ENCODE data around the gene NTRK1. TPM values are rescaled to one million over a fixed set of nuclear protein-coding genes. Genes with fewer than 3 reads are reported as not detected.

NTRK1 gene
- total and polyA plus RNA-seq, 4 donors = 0.13 to 0.17 (median 0.14) TPM

DNA sequence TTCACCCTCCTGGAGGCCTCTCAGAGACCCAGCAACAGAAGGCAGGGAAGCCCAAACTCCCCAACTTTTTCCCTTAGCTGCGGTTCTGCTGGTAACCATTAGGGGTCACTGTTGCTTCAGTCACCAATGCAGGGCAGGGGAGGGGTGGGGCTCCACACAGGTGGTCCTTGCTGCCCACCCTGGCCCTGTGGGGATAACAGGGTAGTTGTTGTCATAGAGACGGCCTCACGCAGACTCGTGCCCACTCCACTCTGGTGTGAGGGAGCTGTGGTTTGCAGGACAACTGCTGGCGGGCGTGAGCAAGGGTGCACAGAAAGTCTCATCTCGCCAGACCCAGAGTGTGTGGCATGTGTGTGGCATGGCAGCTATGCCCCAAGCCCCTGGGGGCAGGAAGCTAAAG, 21.7 kb upstream of the NTRK1 start:
- TF ChIP-seq, protein P1, sequence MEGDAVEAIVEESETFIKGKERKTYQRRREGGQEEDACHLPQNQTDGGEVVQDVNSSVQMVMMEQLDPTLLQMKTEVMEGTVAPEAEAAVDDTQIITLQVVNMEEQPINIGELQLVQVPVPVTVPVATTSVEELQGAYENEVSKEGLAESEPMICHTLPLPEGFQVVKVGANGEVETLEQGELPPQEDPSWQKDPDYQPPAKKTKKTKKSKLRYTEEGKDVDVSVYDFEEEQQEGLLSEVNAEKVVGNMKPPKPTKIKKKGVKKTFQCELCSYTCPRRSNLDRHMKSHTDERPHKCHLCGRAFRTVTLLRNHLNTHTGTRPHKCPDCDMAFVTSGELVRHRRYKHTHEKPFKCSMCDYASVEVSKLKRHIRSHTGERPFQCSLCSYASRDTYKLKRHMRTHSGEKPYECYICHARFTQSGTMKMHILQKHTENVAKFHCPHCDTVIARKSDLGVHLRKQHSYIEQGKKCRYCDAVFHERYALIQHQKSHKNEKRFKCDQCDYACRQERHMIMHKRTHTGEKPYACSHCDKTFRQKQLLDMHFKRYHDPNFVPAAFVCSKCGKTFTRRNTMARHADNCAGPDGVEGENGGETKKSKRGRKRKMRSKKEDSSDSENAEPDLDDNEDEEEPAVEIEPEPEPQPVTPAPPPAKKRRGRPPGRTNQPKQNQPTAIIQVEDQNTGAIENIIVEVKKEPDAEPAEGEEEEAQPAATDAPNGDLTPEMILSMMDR (IDR thresholded peaks at IDR 0.05; ENCODE audit: low read depth, low read length, missing input control) = peak; percentile 87
- TF ChIP-seq EGR1 (IDR thresholded peaks at IDR 0.05; ENCODE audit: low read depth in 2 of 2) (no peak), RAD21 (IDR thresholded peaks at IDR 0.05) (peak; percentile 92 to 93)

DNA sequence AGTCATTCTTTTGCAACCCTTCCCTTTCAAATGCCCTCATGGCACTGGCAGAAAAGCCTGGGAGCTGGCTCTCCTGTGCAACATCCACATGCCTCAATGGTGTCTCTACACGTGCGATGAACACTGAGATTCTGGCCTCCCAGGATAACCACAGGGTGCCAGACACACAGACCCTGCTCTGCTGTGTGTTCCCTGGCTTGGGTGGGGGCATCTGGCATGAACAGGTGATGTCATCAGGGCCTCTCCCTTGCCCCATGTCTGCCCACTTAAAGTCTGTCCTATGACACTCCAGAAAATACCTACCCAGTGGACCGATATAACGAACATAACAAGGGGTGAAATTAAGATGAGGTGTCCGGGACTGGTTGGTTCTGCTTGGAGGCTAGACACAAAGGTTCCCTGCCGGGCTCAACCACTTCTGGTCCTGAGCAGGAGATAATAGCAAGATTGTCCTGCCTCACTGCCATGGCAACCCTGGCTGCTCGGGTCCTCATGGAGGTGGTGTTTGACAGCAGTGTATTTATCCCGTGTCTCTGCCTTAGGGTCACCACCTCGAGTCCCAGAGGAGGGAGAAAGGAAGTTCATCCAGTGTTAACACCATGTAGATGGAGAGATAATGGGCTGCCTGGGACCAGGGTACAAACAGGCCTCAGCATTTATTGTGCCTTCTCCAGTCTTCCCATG, 21.1 kb upstream of the NTRK1 start:
- TF ChIP-seq FOXA1 (IDR thresholded peaks at IDR 0.05) = no peak
- TF ChIP-seq, protein P2, sequence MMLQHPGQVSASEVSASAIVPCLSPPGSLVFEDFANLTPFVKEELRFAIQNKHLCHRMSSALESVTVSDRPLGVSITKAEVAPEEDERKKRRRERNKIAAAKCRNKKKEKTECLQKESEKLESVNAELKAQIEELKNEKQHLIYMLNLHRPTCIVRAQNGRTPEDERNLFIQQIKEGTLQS (IDR thresholded peaks at IDR 0.05) = no peak
- Histone ChIP-seq H3K27ac (ENCODE audit: low read depth in 1 of 2, low read length in 2 of 2) (no peak overlapping the region), H3K27me3 (ENCODE audit: control insufficient read depth in 4 of 4, insufficient read depth in 4 of 4, low read length in 3 of 4) (peaks cover 0 to 5% (median 3%) of the 10 kb centered on the region in 4 donors), H3K4me1 (ENCODE audit: control insufficient read depth in 4 of 4, insufficient read depth in 4 of 4, low read length in 3 of 4) (no peaks in the 10 kb centered on the region), H3K4me3 (ENCODE audit: low read depth in 1 of 3, low read length in 3 of 3) (no peak overlapping the region), H3K36me3 (ENCODE audit: control insufficient read depth in 4 of 4, insufficient read depth in 3 of 4, low read depth in 1 of 4, low read length in 3 of 4) (no peaks in the 10 kb centered on the region), H3K9ac (ENCODE audit: low read depth in 1 of 2, low read length in 2 of 2) (no peak overlapping the region), H3K9me3 (ENCODE audit: control insufficient read depth in 4 of 4, low read length in 3 of 4) (no peaks in the 10 kb centered on the region)
- 37% methylated on average over 9 of the region's 9 CpGs for whole genome bisulfite sequencing
- no peak for DNase-seq (ENCODE audit: low spot score)

More for the DNA sequence above, 21.7 kb upstream of the NTRK1 start:
- Histone ChIP-seq H3K27ac (ENCODE audit: low read depth in 1 of 2, low read length in 2 of 2) (no peak overlapping the region), H3K27me3 (ENCODE audit: control insufficient read depth in 4 of 4, insufficient read depth in 4 of 4, low read length in 3 of 4) (peaks cover 0 to 4% (median 1%) of the 10 kb centered on the region in 4 donors), H3K9me3 (ENCODE audit: control insufficient read depth in 4 of 4, low read length in 3 of 4) (no peaks in the 10 kb centered on the region), H3K4me1 (ENCODE audit: control insufficient read depth in 4 of 4, insufficient read depth in 4 of 4, low read length in 3 of 4) (no peaks in the 10 kb centered on the region), H3K36me3 (ENCODE audit: control insufficient read depth in 4 of 4, insufficient read depth in 3 of 4, low read depth in 1 of 4, low read length in 3 of 4) (no peaks in the 10 kb centered on the region), H3K4me3 (ENCODE audit: low read depth in 1 of 3, low read length in 3 of 3) (no peak overlapping the region), H3K9ac (ENCODE audit: low read depth in 1 of 2, low read length in 2 of 2) (no peak overlapping the region)
- WGBS = 34% methylated on average over 7 of the region's 7 CpGs
- DNase-seq (ENCODE audit: low spot score) = peak; percentile 56

DNA sequence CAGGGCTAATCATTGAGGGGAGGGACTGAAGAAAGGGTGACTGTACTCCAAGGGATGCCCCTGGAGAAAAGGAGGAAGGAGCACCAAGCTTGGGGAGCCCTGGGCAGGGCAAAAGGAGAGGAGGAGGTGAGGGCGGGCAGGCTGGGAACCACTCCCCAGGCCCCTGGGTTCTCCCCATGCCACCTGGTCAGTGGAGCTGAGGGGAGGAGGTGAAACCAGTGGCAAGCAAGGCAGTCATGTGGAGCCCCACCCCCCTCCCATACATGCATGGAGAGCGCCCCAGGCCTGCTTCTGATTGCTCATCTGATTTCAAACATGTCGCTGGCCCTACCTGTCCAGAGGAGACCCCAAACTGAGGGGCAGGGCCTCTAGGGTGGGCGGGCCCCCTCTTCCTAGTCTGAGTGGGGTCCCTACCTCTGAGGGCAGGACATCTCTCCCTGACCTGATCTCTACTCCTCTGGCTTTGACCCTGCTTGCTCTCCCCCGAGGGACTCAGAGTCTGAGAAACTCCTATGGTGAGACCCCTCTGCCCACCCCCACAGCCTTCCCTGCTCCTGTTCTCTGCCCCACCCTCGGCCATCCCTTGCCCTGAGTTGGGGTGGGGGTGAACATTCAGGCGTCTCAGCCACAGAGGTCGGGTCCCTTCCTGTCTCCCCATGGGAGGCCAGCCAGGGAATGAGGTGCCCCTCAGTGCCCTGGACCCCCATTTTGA, 20.3 kb upstream of the NTRK1 start:
- no peak for DNase-seq (ENCODE audit: low spot score)
- peaks cover 0 to 8% (median 5%) of the 10 kb centered on the region in 4 donors for H3K27me3 ChIP-seq (ENCODE audit: control insufficient read depth in 4 of 4, insufficient read depth in 4 of 4, low read length in 3 of 4)
- H3K27ac ChIP-seq (ENCODE audit: low read depth in 1 of 2, low read length in 2 of 2) = no peak overlapping the region
- no peaks in the 10 kb centered on the region for H3K9me3 ChIP-seq (ENCODE audit: control insufficient read depth in 4 of 4, low read length in 3 of 4)
- H3K36me3 ChIP-seq (ENCODE audit: control insufficient read depth in 4 of 4, insufficient read depth in 3 of 4, low read depth in 1 of 4, low read length in 3 of 4) = no peaks in the 10 kb centered on the region
- WGBS = 55% methylated on average over 8 of the region's 8 CpGs
- H3K4me3 ChIP-seq (ENCODE audit: low read depth in 1 of 3, low read length in 3 of 3) = no peak overlapping the region
- H3K9ac ChIP-seq (ENCODE audit: low read depth in 1 of 2, low read length in 2 of 2) = no peak overlapping the region
- H3K4me1 ChIP-seq (ENCODE audit: control insufficient read depth in 4 of 4, insufficient read depth in 4 of 4, low read length in 3 of 4) = peaks cover 0 to 6% (median 4%) of the 10 kb centered on the region in 4 donors
- TF ChIP-seq FOXA1 (IDR thresholded peaks at IDR 0.05) (no peak), NR2F2 (IDR thresholded peaks at IDR 0.05) (no peak), SP1 (IDR thresholded peaks at IDR 0.05) (no peak), EGR1 (IDR thresholded peaks at IDR 0.05; ENCODE audit: low read depth in 2 of 2) (no peak), GABPA (IDR thresholded peaks at IDR 0.05 in 1 of 2, conservative IDR thresholded peaks at IDR 0.05 in 1 of 2) (no peak), RXRA (IDR thresholded peaks at IDR 0.05) (no peak), TAF1 (conservative IDR thresholded peaks at IDR 0.05) (no peak), RAD21 (IDR thresholded peaks at IDR 0.05) (no peak), FOXA2 (IDR thresholded peaks at IDR 0.05) (no peak)
- TF ChIP-seq, protein P3, sequence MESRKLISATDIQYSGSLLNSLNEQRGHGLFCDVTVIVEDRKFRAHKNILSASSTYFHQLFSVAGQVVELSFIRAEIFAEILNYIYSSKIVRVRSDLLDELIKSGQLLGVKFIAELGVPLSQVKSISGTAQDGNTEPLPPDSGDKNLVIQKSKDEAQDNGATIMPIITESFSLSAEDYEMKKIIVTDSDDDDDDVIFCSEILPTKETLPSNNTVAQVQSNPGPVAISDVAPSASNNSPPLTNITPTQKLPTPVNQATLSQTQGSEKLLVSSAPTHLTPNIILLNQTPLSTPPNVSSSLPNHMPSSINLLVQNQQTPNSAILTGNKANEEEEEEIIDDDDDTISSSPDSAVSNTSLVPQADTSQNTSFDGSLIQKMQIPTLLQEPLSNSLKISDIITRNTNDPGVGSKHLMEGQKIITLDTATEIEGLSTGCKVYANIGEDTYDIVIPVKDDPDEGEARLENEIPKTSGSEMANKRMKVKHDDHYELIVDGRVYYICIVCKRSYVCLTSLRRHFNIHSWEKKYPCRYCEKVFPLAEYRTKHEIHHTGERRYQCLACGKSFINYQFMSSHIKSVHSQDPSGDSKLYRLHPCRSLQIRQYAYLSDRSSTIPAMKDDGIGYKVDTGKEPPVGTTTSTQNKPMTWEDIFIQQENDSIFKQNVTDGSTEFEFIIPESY (IDR thresholded peaks at IDR 0.05) = no peak
- TF ChIP-seq, protein P4, sequence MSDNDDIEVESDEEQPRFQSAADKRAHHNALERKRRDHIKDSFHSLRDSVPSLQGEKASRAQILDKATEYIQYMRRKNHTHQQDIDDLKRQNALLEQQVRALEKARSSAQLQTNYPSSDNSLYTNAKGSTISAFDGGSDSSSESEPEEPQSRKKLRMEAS (IDR thresholded peaks at IDR 0.05) = no peak
- TF ChIP-seq, protein P1 (IDR thresholded peaks at IDR 0.05; ENCODE audit: low read depth, low read length, missing input control) = no peak
- TF ChIP-seq, protein P5, sequence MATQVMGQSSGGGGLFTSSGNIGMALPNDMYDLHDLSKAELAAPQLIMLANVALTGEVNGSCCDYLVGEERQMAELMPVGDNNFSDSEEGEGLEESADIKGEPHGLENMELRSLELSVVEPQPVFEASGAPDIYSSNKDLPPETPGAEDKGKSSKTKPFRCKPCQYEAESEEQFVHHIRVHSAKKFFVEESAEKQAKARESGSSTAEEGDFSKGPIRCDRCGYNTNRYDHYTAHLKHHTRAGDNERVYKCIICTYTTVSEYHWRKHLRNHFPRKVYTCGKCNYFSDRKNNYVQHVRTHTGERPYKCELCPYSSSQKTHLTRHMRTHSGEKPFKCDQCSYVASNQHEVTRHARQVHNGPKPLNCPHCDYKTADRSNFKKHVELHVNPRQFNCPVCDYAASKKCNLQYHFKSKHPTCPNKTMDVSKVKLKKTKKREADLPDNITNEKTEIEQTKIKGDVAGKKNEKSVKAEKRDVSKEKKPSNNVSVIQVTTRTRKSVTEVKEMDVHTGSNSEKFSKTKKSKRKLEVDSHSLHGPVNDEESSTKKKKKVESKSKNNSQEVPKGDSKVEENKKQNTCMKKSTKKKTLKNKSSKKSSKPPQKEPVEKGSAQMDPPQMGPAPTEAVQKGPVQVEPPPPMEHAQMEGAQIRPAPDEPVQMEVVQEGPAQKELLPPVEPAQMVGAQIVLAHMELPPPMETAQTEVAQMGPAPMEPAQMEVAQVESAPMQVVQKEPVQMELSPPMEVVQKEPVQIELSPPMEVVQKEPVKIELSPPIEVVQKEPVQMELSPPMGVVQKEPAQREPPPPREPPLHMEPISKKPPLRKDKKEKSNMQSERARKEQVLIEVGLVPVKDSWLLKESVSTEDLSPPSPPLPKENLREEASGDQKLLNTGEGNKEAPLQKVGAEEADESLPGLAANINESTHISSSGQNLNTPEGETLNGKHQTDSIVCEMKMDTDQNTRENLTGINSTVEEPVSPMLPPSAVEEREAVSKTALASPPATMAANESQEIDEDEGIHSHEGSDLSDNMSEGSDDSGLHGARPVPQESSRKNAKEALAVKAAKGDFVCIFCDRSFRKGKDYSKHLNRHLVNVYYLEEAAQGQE (IDR thresholded peaks at IDR 0.05) = no peak
- TF ChIP-seq, protein P2 (IDR thresholded peaks at IDR 0.05) = no peak

All from liver (tissue), 9 donors.